CD4-positive, alpha-beta T cell treated with Interleukin-4 for 1 hour (primary cell): ENCODE measurements around the gene SULT1C4.
"Not testable (repeated sequence)": the region's sequence is repeated elsewhere in the genome, so short reads cannot be mapped to it uniquely, and the experiment has no call there.

Source experiments
- DNase-seq, 2 donors: peaks; one replicate each; pipeline ENCODE4 v3.0.0-alpha.2; 2020 to 2022

The SULT1C4 gene

GRCh38 chr2:108377815-108378630 is at the start of gene SULT1C4:
SULT1C4 (plus strand) TSS chr2:108377954; CDS start chr2:108378338, 384 bp downstream.
- peak in 1 of 2 donors; percentile 13 for DNase-seq

DNA sequence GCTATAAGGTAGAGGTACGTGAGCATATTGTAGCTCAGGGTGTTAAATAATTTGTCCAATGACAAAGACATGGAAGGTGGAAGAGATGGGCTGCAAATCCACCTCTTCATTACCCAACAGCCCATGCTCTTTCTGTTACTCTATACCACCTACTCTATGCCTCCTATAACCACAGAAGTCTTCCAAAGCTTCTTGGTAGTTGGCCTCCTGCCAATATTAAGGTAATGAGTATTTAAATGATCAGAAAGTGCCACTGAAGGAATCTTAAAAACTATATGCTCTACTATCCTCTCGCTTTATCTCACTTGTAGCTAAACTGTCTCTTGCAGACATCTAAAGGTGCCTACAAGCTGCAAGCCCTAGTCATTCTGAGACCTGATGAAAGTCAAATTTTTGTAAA is 48.0 kb upstream of the SULT1C4 start:
- no peak for DNase-seq

GRCh38 chr2:108330979-108331378 is 46.8 kb upstream of the SULT1C4 start:
- DNase-seq, result no peak

- DNase-seq, result no peak
Measured at GRCh38 chr2:108345951-108346350, 31.8 kb upstream of the SULT1C4 start.

GRCh38 chr2:108346827-108347226 is 30.9 kb upstream of the SULT1C4 start:
- DNase-seq, result no peak

GRCh38 chr2:108347786-108348185 is 30.0 kb upstream of the SULT1C4 start:
- no peak for DNase-seq

DNA sequence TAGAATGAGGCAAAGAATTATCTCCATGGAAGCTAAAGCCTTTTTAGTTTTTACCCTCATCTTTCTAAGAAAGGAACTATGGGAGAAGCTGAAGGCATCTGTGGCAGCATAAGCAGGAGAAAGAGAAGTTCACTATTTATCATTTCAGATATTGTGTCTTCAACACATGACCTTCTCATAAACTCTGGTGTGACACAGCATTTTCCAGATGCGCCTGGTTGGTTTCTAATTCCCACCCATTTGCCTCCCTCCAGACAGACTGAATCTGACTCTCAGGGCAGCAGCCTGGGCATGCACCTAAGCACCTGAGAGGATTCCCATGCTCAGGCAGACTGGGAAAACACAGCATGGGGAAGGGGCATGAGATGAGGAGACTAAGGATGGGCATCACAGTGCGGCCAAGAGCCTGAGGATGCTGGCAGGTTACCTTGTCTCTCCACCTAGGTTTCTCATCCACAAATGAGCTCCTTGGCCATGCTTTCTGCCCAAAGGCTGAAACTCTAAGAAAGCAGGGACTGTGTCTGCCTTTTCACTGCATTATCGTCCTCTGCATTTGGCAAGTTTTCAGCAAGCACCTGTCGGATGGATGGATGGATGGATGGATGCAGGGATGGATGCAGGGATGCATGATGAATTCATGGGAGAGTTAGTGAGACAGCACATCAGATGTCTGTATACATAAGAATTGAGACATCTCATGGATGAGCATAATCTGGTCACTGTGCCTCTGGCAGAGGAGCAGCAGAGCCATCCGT is 28.8 kb upstream of the SULT1C4 start:
- DNase-seq, result no peak

- DNase-seq, result no peak
Measured at GRCh38 chr2:108349571-108349928, 28.2 kb upstream of the SULT1C4 start.

DNA sequence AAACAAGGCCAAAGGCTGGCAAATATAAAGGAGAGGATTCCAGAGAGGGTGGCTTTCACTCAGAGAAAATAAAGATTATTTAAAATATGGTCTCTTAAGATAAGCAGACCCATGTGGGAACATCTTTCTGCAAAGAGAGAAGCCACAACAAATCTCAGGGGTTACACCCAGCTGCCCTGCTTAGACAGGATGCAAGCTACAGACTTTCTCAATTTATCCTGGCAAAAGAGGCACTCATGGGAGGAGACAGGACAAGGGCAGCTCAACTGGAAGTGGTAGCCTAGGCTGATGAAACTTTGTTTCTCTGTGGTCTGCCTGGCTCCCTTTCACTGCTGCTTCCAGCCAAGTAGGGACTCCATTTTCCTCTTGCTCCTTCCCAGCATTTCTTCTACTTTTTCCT is 25.9 kb upstream of the SULT1C4 start:
- DNase-seq, result no peak

DNA sequence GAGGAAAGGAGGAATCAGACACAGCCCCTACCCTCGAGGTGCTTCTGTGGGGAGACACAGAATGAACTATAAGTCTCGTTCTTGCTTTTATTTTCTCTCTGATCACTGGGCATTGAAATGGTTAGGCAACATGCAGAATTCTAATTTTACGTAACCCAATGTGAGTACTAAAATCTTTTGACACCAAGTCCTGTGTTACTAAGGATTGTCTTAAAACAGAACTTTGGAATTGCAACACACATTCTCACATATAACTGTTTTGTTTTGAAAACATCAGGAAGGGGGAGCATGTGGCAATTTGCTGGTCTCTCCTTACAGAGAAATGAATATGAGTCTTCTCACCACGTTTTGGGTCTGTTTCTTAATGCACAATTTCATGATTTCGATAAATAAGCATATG is 23.6 kb upstream of the SULT1C4 start:
- no peak for DNase-seq

DNA sequence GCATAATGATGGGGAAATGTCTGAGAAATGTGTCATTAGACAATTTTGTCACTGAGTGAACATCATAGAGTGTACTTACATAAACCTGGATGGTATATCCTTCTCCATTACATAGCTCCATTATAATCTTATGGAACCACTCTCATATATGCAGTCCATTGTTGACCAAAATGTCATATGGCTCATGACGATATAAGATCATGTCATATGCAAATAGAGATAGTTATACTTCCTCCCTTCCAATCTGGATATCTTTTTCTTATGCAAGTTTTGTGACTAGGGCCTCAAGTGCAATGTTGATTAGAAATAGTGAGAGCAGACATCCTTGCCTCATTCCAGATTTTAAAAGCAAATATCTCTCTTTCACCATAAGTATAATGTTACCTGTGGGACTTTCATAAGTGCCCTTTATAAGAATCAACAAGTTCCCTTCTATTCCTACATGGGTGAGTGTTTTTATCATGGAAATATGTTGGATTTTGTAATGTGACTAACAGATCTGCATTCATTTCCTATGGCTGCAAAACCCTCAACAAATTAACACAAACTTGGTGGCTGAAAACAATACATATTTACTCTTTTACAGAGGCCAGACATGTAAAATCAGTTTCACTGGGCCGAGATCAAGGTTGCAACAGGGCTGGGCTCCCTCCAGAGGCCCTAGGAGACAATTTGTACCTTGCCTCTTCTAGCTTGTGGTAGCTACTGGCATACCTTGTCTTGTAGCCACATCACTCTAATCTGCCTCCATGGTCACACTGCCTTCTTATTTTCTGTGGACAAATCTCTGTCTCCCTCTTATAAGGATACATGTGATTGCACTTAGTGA is 21.6 kb upstream of the SULT1C4 start:
- no peak for DNase-seq

DNA sequence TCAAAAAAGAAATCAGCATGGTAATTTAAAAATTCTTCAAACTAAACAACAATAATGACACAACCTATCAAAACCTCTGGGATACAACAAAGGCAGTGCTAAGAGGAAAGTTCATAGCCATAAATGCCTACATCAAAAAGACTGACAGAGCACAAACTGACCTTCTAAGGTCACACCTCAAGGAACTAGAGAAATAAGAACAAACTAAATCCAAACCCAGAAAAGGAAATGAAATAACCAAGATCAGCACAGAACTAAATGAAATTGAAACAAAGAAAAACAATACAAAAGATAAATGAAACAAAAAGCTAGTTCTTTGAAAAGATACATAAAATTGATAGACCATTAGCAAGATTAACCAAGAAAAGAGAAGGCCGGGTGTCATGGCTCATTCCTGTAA is 18.4 kb upstream of the SULT1C4 start:
- not testable (repeated sequence) for DNase-seq

DNA sequence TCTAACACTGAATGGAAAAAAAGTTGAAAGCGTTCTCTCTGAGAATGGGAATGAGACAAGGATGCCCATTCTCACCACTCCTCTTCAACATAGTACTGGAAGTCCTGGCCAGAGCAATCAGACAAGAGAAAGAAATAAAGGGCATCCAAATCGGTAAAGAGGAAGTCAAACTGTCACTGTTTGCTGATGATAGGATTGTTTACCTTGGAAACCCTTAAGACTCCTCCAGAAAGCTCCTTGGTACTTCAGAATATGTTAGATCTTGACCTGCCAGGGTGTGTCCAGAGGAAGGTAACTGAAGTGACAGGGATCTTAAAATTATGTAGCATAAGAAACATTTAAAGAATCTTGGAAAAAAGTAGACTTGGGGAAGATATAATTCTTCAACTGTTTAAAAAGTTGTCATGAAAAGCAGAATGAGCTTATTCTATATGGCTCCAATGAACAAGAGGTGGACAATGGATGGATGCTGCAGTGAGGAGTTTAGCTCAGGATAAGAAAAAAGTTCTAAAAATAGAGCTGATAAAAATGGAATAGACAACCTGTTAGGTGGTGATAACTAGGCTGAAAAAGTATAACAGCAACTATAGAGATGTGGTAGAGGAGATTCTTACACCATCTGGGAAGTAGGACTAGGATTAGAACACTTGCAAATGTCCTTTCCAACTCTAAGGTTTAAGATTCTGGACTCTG is 16.8 kb upstream of the SULT1C4 start:
- DNase-seq, result no peak

- no peak for DNase-seq
Measured at GRCh38 chr2:108363024-108363907, 14.5 kb upstream of the SULT1C4 start.

DNA sequence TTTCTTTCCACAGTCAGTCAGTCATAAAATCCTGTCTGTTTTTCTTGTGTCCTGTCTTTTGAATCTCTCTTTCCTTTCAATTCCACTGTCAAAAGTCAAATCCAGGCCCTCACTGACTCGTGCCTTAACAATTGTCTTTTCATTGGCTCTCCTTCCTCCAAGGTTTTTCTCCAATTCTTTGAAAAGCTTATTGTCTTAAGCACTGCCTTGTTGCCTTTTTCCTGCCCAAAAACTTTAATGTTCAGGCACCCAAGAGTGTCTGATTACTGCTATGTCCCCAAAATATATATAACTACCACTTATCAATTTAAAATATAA is 13.9 kb upstream of the SULT1C4 start:
- DNase-seq, result no peak

DNA sequence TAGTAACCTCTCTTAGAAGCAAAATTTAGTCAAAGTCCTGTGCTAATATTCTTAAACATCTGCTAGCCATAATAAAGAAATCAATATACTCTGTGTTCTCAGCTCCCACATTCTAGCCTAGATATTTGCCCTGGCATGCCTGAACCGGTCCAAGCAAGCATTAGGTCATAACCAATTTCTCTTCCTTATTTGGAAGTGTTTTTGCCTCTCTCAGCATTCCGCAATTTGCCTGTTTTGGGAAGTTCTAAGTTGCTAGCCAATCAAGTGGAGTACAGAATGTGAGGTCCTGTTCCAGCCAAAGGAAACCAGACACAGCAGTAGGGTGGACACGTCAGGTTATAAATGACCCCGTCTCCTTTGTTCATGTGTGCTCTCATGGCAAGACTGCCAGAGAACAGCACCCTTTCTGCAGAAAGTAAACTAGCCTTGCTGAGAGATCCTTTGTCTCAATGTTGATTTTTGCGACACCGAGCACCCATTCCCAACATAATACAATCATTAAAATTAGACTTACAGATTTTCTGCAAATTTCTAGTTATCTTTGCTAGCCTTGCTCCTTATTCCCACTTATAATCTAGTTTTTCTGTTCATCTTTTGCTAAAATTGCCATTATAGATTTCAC is 13.0 kb upstream of the SULT1C4 start:
- DNase-seq, result no peak

GRCh38 chr2:108365656-108366055 is 12.1 kb upstream of the SULT1C4 start:
- no peak for DNase-seq

GRCh38 chr2:108367014-108367413 is 10.7 kb upstream of the SULT1C4 start:
- DNase-seq, result no peak

DNA sequence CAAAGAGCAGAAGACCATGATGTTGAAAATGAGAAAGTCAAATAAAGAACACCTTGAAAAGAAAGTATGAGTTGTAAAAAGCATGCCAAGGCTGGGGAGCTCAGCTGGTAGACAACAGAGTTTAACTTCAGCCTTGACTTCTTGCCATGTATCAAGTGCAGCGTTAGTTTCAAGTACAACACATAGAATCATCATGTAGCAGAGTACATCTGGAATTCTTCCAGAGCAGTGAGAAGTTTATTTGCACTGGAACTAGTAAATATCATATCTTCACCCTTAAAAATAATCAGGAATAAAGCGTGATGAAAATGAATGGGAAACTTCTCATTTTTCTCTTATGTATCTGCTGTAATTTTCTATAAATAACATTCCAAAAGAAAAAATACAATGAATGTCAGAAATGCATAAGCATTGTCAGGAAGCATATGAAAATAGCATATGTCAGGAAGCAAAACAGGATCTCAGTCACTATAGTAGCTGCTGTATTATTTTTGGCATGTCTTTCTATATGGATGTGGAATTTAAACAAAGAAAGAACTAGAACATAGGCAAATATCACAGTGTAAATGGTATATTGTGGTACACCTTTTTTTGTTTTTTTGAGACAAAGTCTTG is 10.1 kb upstream of the SULT1C4 start:
- DNase-seq, result no peak

DNA sequence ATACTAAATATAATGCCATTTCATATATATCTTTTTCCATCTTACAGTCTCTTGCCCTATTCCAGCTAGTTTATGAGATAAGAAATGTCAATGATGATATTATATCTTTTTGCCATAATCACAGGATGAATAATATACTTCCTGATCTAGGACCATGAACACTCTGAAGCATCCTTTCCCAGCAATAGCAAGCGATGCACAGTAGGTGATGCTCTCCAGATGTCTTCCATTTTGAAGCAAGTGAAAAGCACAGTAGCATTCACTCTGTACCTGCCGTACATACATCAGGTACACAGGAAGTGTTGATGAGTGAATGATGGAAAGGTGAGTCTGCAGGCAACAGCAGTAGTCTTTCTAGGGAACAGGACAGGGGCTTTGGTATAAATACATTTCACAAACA is 8.6 kb upstream of the SULT1C4 start:
- no peak for DNase-seq

DNA sequence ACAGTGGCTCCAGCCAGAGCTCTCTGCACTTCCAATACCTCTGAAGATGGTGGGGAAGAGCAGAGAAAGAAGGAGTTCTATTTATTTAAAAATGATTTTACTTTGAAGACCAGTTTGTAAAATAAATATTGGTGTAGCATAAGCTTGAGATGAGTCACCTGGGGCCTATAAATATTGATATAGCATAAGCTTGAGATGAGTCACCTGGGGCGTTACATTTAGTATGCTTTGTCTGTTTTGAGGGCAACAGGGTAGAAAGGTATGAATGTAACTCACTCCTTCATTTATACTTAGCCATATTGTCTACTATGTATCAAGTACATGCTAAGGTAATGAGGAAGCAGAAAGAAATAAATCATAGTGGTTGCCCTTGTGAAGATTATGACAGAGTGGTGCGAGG is 7.7 kb upstream of the SULT1C4 start:
- DNase-seq, result no peak
